Measurements from ENCODE around the gene GALM. TPM values are rescaled to one million over a fixed set of nuclear protein-coding genes. Genes with fewer than 3 reads are reported as not detected.
A peak's percentile ranks its signal among the peaks of the same experiment; 100 is the strongest.

The GALM gene
- total RNA-seq, 6 experiments from 2014 or later, result 26.2 to 47.9 (median 36.7) TPM

DNA sequence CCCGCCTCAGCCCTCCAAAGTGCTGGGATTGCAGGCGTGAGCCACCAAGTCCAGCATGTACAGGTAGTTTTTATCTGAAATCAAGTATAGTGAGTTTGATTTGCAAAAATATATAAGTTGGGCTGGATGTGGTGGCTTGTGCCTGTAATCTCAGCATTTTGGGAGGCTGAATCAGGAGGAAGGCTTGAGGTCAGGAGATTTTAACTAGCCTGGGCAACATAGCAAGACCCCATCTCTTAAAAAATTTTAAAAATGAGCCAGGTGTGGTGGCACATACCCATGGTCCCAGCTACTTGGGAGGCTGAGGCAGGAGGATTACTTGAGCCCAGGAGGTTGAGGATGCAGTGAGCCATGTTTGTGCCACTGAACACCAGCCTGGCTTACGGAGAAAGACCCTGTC is 5.6 kb upstream of the GALM start:
- no peak overlapping the region for H3K27ac ChIP-seq
- H3K4me3 ChIP-seq, result no peak overlapping the region
- no peak for DNase-seq
- H3K36me3 ChIP-seq, result no peaks in the 10 kb centered on the region
- H3K9me3 ChIP-seq, result no peaks in the 10 kb centered on the region
- 89% methylated on average over 3 of the region's 3 CpGs for WGBS (ENCODE audit: insufficient coverage, low coverage, low lambda C conversion rate, missing lambda C conversion rate)
- H3K4me1 ChIP-seq, result no peaks in the 10 kb centered on the region
- no peaks in the 10 kb centered on the region for H3K27me3 ChIP-seq
- ATAC-seq, result no peak
- intact Hi-C loops (cut with DNase I), result loop anchor here in 1 of 2 donors (10.0 kb wide), 1 partner anchor 45 kb away; no protein-coding TSS in a partner anchor
- TF ChIP-seq POLR2A (IDR thresholded peaks at IDR 0.05), result no peak
- TF ChIP-seq, protein P1, sequence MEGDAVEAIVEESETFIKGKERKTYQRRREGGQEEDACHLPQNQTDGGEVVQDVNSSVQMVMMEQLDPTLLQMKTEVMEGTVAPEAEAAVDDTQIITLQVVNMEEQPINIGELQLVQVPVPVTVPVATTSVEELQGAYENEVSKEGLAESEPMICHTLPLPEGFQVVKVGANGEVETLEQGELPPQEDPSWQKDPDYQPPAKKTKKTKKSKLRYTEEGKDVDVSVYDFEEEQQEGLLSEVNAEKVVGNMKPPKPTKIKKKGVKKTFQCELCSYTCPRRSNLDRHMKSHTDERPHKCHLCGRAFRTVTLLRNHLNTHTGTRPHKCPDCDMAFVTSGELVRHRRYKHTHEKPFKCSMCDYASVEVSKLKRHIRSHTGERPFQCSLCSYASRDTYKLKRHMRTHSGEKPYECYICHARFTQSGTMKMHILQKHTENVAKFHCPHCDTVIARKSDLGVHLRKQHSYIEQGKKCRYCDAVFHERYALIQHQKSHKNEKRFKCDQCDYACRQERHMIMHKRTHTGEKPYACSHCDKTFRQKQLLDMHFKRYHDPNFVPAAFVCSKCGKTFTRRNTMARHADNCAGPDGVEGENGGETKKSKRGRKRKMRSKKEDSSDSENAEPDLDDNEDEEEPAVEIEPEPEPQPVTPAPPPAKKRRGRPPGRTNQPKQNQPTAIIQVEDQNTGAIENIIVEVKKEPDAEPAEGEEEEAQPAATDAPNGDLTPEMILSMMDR (IDR thresholded peaks at IDR 0.05), result no peak

DNA sequence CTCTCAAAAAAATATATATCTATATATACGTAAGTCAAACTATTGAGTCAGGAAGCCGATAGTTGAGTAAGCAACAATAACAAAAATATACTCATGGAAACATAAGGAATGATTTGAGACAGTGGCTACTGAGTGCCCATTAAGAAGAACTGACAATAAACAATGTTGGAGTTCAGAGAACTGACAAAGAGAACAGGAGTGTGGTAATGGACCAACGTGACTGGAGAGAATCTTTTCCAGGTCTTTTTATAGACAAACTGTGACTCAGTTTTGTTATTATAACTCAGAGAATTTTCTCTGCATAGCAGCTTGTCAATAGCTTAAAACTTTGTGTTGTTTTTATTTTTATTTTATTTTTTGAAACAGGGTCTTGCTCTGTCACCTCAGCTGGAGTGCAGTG is 4.6 kb upstream of the GALM start:
- H3K9me3 ChIP-seq, result no peaks in the 10 kb centered on the region
- DNase-seq (no peak), ATAC-seq (no peak)
- intact Hi-C loops (cut with DNase I), result loop anchor here in 1 of 2 donors (10.0 kb wide), 1 partner anchor 47 kb away; no protein-coding TSS in a partner anchor
- H3K27me3 ChIP-seq, result no peaks in the 10 kb centered on the region
- H3K4me3 ChIP-seq, result no peak overlapping the region
- H3K27ac ChIP-seq, result no peak overlapping the region
- H3K36me3 ChIP-seq, result no peaks in the 10 kb centered on the region
- H3K4me1 ChIP-seq, result no peaks in the 10 kb centered on the region
- WGBS (ENCODE audit: insufficient coverage, low coverage, low lambda C conversion rate, missing lambda C conversion rate), result 72% methylated on average over 3 of the region's 3 CpGs
- no peak for TF ChIP-seq POLR2A (IDR thresholded peaks at IDR 0.05)
- TF ChIP-seq, protein P1 (IDR thresholded peaks at IDR 0.05), result no peak

DNA sequence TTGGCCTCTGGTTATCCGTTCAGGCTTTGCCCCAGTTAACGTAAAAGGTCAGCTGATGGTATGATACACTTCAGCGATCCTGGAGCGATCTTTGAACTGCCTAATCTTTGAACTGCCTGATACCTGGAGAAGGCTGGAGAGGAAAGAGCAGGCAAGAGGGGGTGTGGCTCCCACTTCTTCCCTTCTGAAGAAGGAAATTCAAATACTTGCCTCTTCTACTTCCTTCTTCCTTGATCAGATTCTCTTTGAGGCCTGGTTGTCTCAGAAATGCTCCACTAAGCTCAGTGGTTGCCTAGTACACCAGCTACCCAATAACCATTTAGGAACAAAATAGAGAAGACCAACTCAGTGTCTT is 619 bp downstream of the GALM start:
- intact Hi-C loops (cut with DNase I), result loop anchor here in 1 of 2 donors (10.0 kb wide), 1 partner anchor 52 kb away; no protein-coding TSS in a partner anchor
- no peaks in the 10 kb centered on the region for H3K9me3 ChIP-seq
- peak overlapping the region; percentile 78 to 95 (median 92) for H3K27ac ChIP-seq
- WGBS (ENCODE audit: insufficient coverage, low coverage, low lambda C conversion rate, missing lambda C conversion rate), result 0% methylated on average over 4 of the region's 4 CpGs
- no peaks in the 10 kb centered on the region for H3K36me3 ChIP-seq
- H3K27me3 ChIP-seq, result no peaks in the 10 kb centered on the region
- peak overlapping the region; percentile 52 to 85 (median 68) for H3K4me3 ChIP-seq
- ATAC-seq (peak; percentile 67 to 77 (median 70)), DNase-seq (peak in 2 of 3 donors; percentile 21 to 74)
- TF ChIP-seq POLR2A (IDR thresholded peaks at IDR 0.05), result no peak
- TF ChIP-seq, protein P1 (IDR thresholded peaks at IDR 0.05), result no peak
- H3K4me1 ChIP-seq, result peaks cover 0 to 34% (median 13%) of the 10 kb centered on the region in 4 donors

DNA sequence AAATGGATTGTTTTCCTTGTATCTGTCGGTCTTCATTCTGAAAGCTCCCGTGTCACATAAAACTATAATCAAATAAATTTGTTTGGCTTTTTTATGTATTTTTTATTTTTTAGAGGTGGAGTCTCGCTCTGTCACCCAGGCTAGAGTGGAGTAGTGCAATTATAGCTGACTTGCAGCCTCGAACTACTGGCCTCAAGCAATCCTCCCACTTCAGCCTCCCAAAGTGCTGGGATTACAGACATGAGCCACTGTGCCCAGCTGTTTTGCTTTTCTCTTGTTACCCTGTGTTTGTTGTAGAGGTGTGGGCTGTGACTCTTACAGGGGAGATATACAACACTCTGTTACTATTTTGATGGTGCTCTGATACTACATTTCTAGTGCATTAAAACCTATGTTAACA is 2.2 kb downstream of the GALM start:
- WGBS (ENCODE audit: insufficient coverage, low coverage, low lambda C conversion rate, missing lambda C conversion rate), result 81% methylated on average over 4 of the region's 4 CpGs
- H3K4me3 ChIP-seq, result peak overlapping the region in 1 of 3 donors; percentile 85
- intact Hi-C loops (cut with DNase I), result loop anchor here in 1 of 2 donors (10.0 kb wide), 1 partner anchor 53 kb away; no protein-coding TSS in a partner anchor

More for the DNA sequence above, 2.2 kb downstream of the GALM start:
- Histone ChIP-seq H3K36me3 (no peaks in the 10 kb centered on the region), H3K27ac (peak overlapping the region; percentile 78 to 95 (median 92)), H3K27me3 (no peaks in the 10 kb centered on the region), H3K9me3 (no peaks in the 10 kb centered on the region), H3K4me1 (peaks cover 0 to 44% (median 13%) of the 10 kb centered on the region in 4 donors)
- DNase-seq (no peak), ATAC-seq (no peak)
- TF ChIP-seq, protein P1 (IDR thresholded peaks at IDR 0.05), result no peak
- TF ChIP-seq POLR2A (IDR thresholded peaks at IDR 0.05), result no peak

Data from right lobe of liver (tissue), 6 donors.